ENCODE measurements around the gene HNRNPH3.
"Not testable (repeated sequence)": the region's sequence is repeated elsewhere in the genome, so short reads cannot be mapped to it uniquely, and the experiment has no call there.

HNRNPH3 gene

DNA sequence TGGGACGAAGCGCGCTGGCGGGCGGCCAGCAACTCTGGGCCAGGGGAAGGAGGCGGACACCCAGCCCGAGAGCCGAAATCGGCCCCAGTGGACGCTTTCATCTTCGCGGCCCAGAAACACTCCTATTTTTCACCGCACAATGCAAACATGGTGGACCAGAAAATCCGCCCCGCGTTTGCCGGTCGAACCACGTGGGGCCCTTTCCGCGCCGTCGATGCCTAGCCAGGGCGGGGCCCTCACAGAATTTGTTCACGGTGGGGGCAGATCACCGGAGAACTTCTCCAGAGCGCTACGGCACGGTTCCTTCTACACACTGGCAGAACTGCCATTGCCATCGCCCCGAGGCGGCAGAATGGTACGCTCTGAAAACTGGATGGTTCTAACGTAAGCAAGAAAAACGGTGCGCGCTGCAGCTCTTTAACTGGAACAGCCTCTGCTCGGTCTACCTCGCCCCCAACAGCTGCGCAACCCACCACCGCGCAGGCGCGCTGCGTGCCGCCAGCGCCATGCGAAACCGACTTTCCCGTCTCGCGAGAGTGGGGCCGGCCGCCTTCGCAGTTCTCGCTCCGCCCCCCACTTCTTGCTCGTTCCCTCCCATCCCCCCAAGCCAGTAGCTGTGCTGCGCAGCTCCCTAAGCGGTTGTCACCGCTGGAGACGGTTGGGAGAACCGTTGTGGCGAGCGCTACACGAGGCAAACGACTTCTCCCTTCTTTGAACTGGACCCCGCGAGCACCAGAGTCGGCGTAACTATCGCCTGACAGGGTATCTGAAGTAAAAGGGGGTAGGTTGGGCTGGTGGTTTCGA lies at the start of gene HNRNPH3:
Gene HNRNPH3, plus strand, starts transcription at position 610 of the 804 bp plus-strand sequence. CDS start 5,158 bp downstream, outside the sequence.
- DNase-seq, result peak; percentile 70 to 99 (median 96)

DNA sequence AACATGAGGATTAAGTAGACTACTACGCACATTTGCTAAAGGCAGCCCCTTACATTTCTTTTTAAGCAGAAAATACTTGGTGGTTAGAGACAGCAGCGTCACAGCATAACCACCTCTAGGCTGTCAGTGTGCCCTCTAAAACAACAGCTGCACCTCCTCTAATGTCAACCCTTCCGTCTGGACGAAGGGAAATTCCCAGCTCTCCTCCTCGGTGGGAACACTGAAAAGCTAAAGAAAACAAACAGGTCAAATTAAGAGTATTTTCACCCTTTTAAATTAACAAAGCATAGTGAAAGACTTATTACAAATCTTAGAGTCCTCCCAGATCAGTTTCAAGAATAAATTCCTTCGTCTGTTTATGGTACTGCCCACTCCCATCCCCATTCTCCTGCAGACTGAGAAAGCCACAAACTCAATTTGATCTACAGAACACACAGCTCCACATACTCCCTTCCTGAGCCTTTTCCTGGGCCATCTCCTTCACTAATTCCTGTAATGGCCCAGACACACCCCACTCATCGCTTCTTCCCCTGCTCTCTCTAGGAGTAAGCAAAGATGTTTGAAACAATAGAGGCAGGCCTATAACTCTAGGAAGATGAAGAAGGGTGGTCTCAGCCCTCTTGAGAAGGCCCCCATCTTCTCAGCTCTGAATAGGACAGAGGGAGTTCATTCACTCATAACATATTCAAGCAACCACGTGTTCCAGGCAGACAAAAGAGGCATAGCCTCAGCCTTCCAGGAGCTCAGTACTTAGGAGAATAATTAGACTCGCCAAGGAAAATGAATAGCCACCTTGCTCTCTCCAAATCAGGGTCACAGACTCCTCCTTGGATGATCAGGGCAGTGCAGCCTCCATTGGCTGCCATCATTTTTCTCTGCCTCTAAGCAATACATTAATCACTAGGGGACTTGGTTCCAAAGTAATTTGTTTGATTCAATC lies 47.5 kb upstream of the HNRNPH3 start:
- DNase-seq, result no peak

DNA sequence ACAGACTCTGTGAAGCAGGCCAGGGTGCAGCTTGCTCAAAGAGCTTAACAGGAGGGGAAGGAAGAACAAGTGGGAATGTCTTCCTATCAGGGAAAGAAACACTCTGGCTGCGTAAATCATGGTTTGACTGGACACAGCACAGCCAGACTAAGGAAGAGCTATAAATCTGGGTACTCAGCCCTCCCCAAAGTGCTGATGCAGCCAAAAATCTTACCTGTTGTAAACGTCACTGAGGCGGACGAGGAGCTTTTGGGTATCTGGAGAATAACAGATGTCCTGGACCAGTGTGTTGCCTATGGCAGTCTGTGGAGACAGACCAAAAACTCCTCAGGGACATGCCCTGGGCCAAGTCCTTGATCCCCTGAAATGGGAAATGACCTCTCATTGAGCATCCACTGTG lies 43.1 kb upstream of the HNRNPH3 start:
- DNase-seq, result no peak

- no peak for DNase-seq
Observed at GRCh38 chr10:68290736-68291135, 41.1 kb upstream of the HNRNPH3 start.

DNA sequence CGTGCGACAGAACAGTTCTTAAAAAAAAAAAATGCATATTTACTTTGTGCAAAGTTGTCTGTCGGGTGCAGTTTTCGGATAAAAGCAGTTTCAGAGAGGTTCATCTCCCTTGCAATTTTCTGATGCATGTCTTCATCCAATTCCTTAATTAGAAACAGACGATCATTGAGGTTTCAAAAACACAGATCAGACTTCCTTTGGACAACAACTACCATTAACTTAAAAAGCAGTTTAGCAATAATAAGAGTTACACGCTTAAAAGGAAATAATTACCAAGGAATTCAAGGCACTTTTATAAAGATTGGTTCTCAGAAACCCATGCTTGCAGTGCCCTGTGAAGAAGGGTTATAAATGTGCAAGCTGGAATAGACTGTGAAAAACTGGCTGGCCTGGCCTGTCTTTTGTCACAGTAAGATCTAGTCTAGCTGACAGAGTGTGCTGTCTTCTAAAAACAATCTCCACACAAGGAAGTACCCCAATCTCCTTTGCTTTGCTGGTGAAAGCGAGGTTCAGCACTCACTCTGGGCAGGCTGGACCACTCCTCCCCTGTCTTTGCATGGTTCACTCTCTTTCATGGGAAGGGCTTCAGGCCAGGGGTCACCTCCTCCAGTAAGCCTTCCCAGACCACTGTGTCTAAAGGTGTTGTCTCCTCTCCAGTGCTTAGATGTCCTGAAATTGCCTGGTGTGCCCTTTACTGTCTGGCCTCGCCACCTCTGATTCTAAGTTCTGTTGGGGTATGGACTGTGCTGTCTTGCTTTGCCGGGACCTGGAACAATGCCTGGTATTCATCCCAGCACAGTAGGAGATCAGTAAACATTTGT lies 34.8 kb upstream of the HNRNPH3 start:
- no peak for DNase-seq

DNA sequence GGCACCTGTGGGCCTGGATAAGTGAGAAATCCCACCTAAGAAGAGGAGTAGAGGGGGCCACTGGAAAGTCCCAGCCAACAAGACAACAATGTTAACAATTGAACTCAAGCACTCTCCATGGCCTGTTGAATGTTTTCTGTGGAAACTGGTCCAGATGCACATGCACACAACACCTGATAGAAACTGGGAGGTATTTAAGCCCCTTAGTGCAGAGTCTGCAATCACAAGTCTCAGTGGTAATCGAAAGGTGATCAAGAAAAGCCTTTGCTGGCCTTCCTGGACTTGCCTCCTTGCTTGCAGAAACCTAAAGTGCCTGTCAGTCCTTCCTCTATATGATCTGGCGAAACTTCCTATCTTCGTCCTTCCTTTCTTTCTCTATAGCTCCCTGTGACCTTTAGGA lies 30.6 kb upstream of the HNRNPH3 start:
- DNase-seq, result no peak

DNA sequence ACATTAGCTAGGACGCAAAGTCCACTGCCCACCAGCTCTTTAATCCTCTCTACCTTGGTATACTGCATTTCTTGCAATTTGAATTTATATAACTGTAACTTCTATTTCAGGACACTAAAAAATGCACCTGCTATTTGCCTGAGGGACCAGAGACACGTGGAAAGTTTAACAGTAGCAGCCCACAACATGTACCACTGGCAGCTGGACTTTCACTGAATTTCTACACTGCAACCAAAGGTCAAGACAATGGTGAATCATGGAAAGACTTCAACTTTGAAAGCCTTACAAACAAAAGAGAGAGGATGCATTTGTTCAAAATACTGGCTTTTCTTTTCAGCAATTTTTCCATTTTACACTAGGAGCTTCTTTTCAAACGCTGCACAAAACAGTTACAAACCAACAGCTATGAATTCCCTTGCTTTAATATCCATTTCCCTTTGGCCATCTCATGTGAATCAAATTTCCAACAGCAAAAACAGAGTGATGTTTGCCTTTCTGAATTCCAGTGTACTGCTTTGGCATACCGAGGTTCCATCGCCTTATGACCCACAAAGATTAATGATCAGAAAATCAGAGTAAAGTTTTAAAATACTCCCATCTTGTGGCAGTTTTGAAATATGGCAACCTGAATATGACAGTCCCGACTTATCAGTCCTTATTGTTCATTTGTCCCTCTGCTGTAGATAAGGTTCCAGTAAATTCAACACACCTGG lies 29.9 kb upstream of the HNRNPH3 start:
- DNase-seq, result peak in 1 of 56 donors; percentile 26

- no peak for DNase-seq
Observed at GRCh38 chr10:68302503-68302823, 29.4 kb upstream of the HNRNPH3 start.

- no peak for DNase-seq
Observed at GRCh38 chr10:68302871-68303270, 29.0 kb upstream of the HNRNPH3 start.

DNA sequence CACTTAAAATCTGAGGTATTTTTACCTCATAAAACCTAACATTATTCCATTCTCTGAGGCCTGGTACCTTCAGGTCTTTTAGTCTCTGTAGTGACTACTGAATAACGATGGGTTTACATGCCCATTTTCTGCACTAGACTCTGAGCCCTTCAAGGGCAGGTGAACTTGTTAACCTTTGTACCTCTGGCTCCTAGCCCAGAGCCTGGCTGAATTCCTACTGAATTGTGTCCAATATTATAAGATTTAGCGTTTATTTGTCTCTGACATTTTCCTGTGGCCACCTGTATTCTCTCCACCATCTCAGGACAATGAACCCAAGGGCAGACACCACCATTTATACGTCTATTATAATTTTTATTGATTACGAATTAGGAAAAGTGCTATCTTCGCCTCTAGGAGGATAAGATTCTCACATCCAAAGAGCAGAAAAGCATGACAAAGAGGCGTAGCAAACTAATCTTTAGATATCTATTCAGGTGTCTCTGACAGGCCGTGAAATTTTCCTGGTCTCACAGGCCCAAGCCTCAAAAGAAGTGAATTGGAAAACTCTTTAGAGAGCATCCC lies 27.9 kb upstream of the HNRNPH3 start:
- no peak for DNase-seq

GRCh38 chr10:68305854-68306253 lies 26.0 kb upstream of the HNRNPH3 start:
- no peak for DNase-seq

GRCh38 chr10:68310531-68310930 lies 21.3 kb upstream of the HNRNPH3 start:
- DNase-seq, result no peak

DNA sequence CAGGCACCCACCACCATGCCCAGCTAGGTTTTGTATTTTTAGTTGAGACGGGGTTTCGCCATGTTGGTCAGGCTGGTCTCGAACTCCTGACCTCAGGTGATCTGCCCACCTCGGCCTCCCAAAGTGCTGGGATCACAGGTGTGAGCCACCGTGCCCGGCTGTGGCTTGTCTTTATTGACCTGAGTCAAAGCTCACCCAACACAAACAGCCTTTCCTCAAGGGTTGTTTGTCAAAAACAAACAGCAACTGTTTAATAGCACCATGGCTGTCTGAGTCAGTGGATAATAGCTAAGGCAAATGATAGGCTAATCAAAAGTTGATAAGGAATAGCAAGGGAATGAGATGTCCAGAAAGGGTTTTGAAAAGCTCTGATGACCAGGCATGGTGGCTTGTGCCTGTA lies 16.9 kb upstream of the HNRNPH3 start:
- DNase-seq, result not testable (repeated sequence)

DNA sequence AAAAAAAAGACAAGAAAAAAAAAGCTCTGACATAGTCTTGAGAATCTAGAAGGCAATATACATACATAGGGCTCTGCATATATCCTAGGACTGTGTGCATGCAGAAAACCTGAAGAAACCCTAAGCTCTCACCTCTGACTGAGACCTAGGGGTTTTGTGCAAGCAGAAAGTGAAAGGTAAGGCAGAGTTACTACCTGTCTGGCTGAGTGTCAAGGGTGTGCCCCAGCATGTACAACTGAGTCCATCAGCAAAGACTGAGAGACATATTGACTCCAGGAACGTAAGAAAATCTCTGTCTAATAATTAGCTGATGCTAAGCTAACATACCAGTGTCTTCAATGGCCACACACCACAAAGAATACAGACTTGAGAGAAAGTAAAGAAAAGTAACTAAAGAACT lies 16.3 kb upstream of the HNRNPH3 start:
- no peak for DNase-seq

- no peak for DNase-seq
Observed at GRCh38 chr10:68318331-68319059, 13.4 kb upstream of the HNRNPH3 start.

GRCh38 chr10:68324396-68324795 lies 7.5 kb upstream of the HNRNPH3 start:
- not testable (repeated sequence) for DNase-seq

GRCh38 chr10:68327889-68328786 lies 3.7 kb upstream of the HNRNPH3 start:
- DNase-seq, result peak in 20 of 56 donors; percentile 9 to 70 (median 22)

- DNase-seq, result no peak
Observed at GRCh38 chr10:68329506-68329861, 2.4 kb upstream of the HNRNPH3 start.

All from amygdala (tissue), 56 donors.